Upper lobe of left lung (tissue), 6 donors: Measurements from ENCODE around the gene SLC6A18. TPM values are rescaled to one million over a fixed set of nuclear protein-coding genes. Genes with fewer than 3 reads are reported as not detected.
"Not testable (repeated sequence)": the region's sequence is repeated elsewhere in the genome, so short reads cannot be mapped to it uniquely, and the experiment has no call there.

Experiments used
- ATAC-seq, 2 donors: fragments of 200-7000 bp; cut with Tn5 transposase; one replicate each; pipeline ENCODE4 v1.9.1; 2022; ENCODE audit warnings: mild to moderate bottlenecking in 2 of 2, moderate library complexity in 2 of 2; ENCODE audit not compliant: low FRiP score in 2 of 2
- DNase-seq, 2 donors: peaks; one replicate each; pipeline ENCODE4 v3.0.0-alpha.2; 2019 to 2020
- H3K27ac ChIP-seq, 4 donors: fragments of 200-600 bp; sonication (generic); one replicate each; pipeline ENCODE4 v1.5.1; 2016 to 2019
- H3K27me3 ChIP-seq, 4 donors: fragments of 200-600 bp; sonication (generic); one replicate each; pipeline ENCODE4 v1.5.1; 2017 to 2019
- H3K36me3 ChIP-seq, 4 donors: fragments of 200-600 bp; sonication (generic); one replicate each; pipeline ENCODE4 v1.5.1; 2016 to 2019
- H3K4me1 ChIP-seq, 4 donors: fragments of 200-600 bp; sonication (generic); one replicate each; pipeline ENCODE4 v1.5.1; 2018 to 2019
- H3K4me3 ChIP-seq, 4 donors: fragments of 200-600 bp; sonication (generic); one replicate each; pipeline ENCODE4 v1.5.1; 2017 to 2019; ENCODE audit warnings: mild to moderate bottlenecking in 2 of 4, moderate library complexity in 1 of 4
- H3K9me3 ChIP-seq, 4 donors: fragments of 200-600 bp; sonication (generic); one replicate each; pipeline ENCODE4 v1.5.1; 2018 to 2019
- CTCF ChIP-seq, 6 experiments: fragments of 450-650 bp in 4 of 6; fragments of 200-600 bp in 2 of 6; sonication (generic) in 2 of 6; IDR thresholded peaks; one replicate each; pipeline ENCODE4 v1.5.1; 2016 to 2019; ENCODE audit warnings: antibody characterized with exemption in 6 of 6
- EP300 ChIP-seq, 4 donors: sonication (generic); formaldehyde crosslinking; IDR thresholded peaks; one replicate each; pipeline ENCODE4 v1.5.1; 2017; ENCODE audit warnings: antibody characterized with exemption in 4 of 4, control low read depth in 2 of 4
- POLR2A ChIP-seq, 4 donors: fragments of 450-650 bp; IDR thresholded peaks; one replicate each; pipeline ENCODE4 v1.5.1; 2016 to 2017; ENCODE audit warnings: antibody characterized with exemption in 4 of 4, mild to moderate bottlenecking in 2 of 4
- POLR2AphosphoS5 ChIP-seq, 2 donors: sonication (generic); formaldehyde crosslinking; IDR thresholded peaks; one replicate each; pipeline ENCODE4 v1.5.1; 2017; ENCODE audit warnings: antibody characterized with exemption in 2 of 2
- WGBS, 2 donors: methylation state at CpG; one replicate each; pipeline ENCODE4 v1.1.5; 2017 to 2018; 5-methylcytosine and 5-hydroxymethylcytosine counted together
- total RNA-seq, 6 donors: library from RNA; depleted of rRNA in 4 of 6; stranded (reverse); fragments of >200 nt in 4 of 6; gene quantifications; one replicate each; pipeline versions ENCODE4 v1.1.0 to v1.2.1, GENCODE V29; 2016 to 2021
- donor health status: DM: no; HTN: no; CAD: no; lungs with moderate emphysema.
- donor health status: DM: no; HTN: yes; CAD: no; lungs with severe emphysema.

SLC6A18 gene
- total RNA-seq, 6 donors from 2014 or later, result not detected

GRCh38 chr5:1272201-1272600, 47.0 kb downstream of the SLC6A18 start:
- TF ChIP-seq POLR2AphosphoS5 (IDR thresholded peaks at IDR 0.05) (no peak), EP300 (IDR thresholded peaks at IDR 0.05) (no peak), CTCF (IDR thresholded peaks at IDR 0.05) (no peak), POLR2A (IDR thresholded peaks at IDR 0.05) (no peak)
- no peaks in the 10 kb centered on the region for H3K27me3 ChIP-seq
- no peak for ATAC-seq
- 94 to 97% methylated on average over 12 to 15 of the region's 21 CpGs for WGBS, 2 donors
- H3K27ac ChIP-seq, result no peak overlapping the region
- H3K4me3 ChIP-seq, result no peak overlapping the region
- no peaks in the 10 kb centered on the region for H3K4me1 ChIP-seq
- no peaks in the 10 kb centered on the region for H3K9me3 ChIP-seq
- DNase-seq, result peak in 1 of 2 donors; percentile 70
- H3K36me3 ChIP-seq, result no peaks in the 10 kb centered on the region

GRCh38 chr5:1273745-1274144, 48.6 kb downstream of the SLC6A18 start:
- 94% methylated on average over 17 to 18 of the region's 20 CpGs for WGBS, 2 donors
- Histone ChIP-seq H3K36me3 (no peaks in the 10 kb centered on the region), H3K9me3 (no peaks in the 10 kb centered on the region), H3K4me1 (no peaks in the 10 kb centered on the region), H3K4me3 (no peak overlapping the region), H3K27ac (no peak overlapping the region), H3K27me3 (no peaks in the 10 kb centered on the region)
- TF ChIP-seq POLR2AphosphoS5 (IDR thresholded peaks at IDR 0.05) (no peak), POLR2A (IDR thresholded peaks at IDR 0.05) (no peak), EP300 (IDR thresholded peaks at IDR 0.05) (no peak), CTCF (IDR thresholded peaks at IDR 0.05) (no peak)
- DNase-seq (no peak), ATAC-seq (no peak)

GRCh38 chr5:1274471-1274870, 49.3 kb downstream of the SLC6A18 start:
- ATAC-seq, result no peak
- no peak overlapping the region for H3K4me3 ChIP-seq

GRCh38 chr5:1275397-1276391, 50.5 kb downstream of the SLC6A18 start:
- DNase-seq, H3K4me1 ChIP-seq, ATAC-seq, H3K9me3 ChIP-seq, H3K27ac ChIP-seq, H3K4me3 ChIP-seq, H3K27me3 ChIP-seq, H3K36me3 ChIP-seq: not testable (repeated sequence)
- WGBS, 2 donors, result 80 to 81% methylated on average over 10 of the region's 10 CpGs

More at GRCh38 chr5:1274471-1274870, 49.3 kb downstream of the SLC6A18 start:
- no peaks in the 10 kb centered on the region for H3K36me3 ChIP-seq
- no peaks in the 10 kb centered on the region for H3K27me3 ChIP-seq
- DNase-seq, result no peak
- TF ChIP-seq POLR2AphosphoS5 (IDR thresholded peaks at IDR 0.05) (no peak), EP300 (IDR thresholded peaks at IDR 0.05) (no peak), CTCF (IDR thresholded peaks at IDR 0.05) (no peak), POLR2A (IDR thresholded peaks at IDR 0.05) (no peak)
- no peak overlapping the region for H3K27ac ChIP-seq
- WGBS, 2 donors, result 82 to 91% methylated on average over 16 of the region's 16 CpGs
- H3K4me1 ChIP-seq, result no peaks in the 10 kb centered on the region
- no peaks in the 10 kb centered on the region for H3K9me3 ChIP-seq

- no peak for TF ChIP-seq POLR2AphosphoS5 (IDR thresholded peaks at IDR 0.05)
- Histone ChIP-seq H3K4me1 (no peaks in the 10 kb centered on the region), H3K4me3 (no peak overlapping the region), H3K9me3 (no peaks in the 10 kb centered on the region), H3K36me3 (no peaks in the 10 kb centered on the region), H3K27me3 (no peaks in the 10 kb centered on the region), H3K27ac (no peak overlapping the region)
- WGBS, 2 donors, result 60 to 85% methylated on average over 2 to 20 of the region's 20 CpGs
- DNase-seq (peak in 1 of 2 donors; percentile 69), ATAC-seq (no peak)
These were observed 51.7 kb downstream of the SLC6A18 start for GRCh38 chr5:1276930-1277329.
